Spleen (tissue), 11 donors: ENCODE results near the gene CD82. TPM values are rescaled to one million over a fixed set of nuclear protein-coding genes. Genes with fewer than 3 reads are reported as not detected.

ENCODE experiments used
- DNase-seq: peaks from one replicate; pipeline ENCODE4 v3.0.0-alpha.2; 2020
- H3K27ac ChIP-seq, 8 donors: fragments of 200-600 bp; sonication (generic) in 7 of 8; 1 replicate in 4 of 8; 2 replicates in 4 of 8; pipeline versions ENCODE4 v1.5.0 to v1.8.0; 2016 to 2021; ENCODE audit warnings: inconsistent platforms in 4 of 8, mild to moderate bottlenecking in 4 of 8, moderate library complexity in 1 of 8
- H3K27me3 ChIP-seq, 7 donors: fragments of 200-600 bp; sonication (generic) in 6 of 7; replicated peaks in 1 of 7; 1 replicate in 4 of 7; 2 replicates in 3 of 7; pipeline versions ENCODE4 v1.5.0 to v1.8.0; 2016 to 2021; ENCODE audit warnings: inconsistent platforms in 3 of 7, mild to moderate bottlenecking in 1 of 7
- H3K36me3 ChIP-seq, 6 donors: fragments of 200-600 bp; sonication (generic) in 5 of 6; 1 replicate in 4 of 6; 2 replicates in 2 of 6; pipeline versions ENCODE4 v1.5.0 to v1.8.0; 2016 to 2021; ENCODE audit warnings: inconsistent platforms in 2 of 6
- H3K4me1 ChIP-seq, 6 donors: fragments of 200-600 bp; sonication (generic) in 5 of 6; 1 replicate in 3 of 6; 2 replicates in 3 of 6; pipeline versions ENCODE4 v1.5.0 to v1.8.0; 2016 to 2021; ENCODE audit warnings: inconsistent platforms in 3 of 6
- H3K4me3 ChIP-seq, 8 donors: fragments of 200-600 bp; sonication (generic) in 7 of 8; 1 replicate in 4 of 8; 2 replicates in 4 of 8; pipeline versions ENCODE4 v1.5.0 to v1.8.0; 2016 to 2021; ENCODE audit warnings: inconsistent platforms in 4 of 8, mild to moderate bottlenecking in 4 of 8, moderate library complexity in 2 of 8
- H3K9me3 ChIP-seq, 8 donors: fragments of 200-600 bp; sonication (generic) in 7 of 8; 1 replicate in 4 of 8; 2 replicates in 4 of 8; pipeline versions ENCODE4 v1.5.0 to v1.8.0; 2016 to 2021; ENCODE audit warnings: inconsistent platforms in 4 of 8
- POLR2A ChIP-seq, 3 donors: fragments of 450-650 bp; IDR thresholded peaks; one replicate each; pipeline ENCODE4 v1.5.1; 2017; ENCODE audit warnings: antibody characterized with exemption in 3 of 3, mild to moderate bottlenecking in 1 of 3
- POLR2AphosphoS5 ChIP-seq, 3 donors: sonication (generic); formaldehyde crosslinking; IDR thresholded peaks; one replicate each; pipeline ENCODE4 v1.5.1; 2017; ENCODE audit warnings: antibody characterized with exemption in 3 of 3
- WGBS, 5 donors: extraction: QIAGEN DNeasy Blood & Tissue Kit in 3 of 5; methylation state at CpG; one replicate each; pipeline versions ENCODE4 v1.1.5 to v1.1.7; 2013 to 2018; 5-methylcytosine and 5-hydroxymethylcytosine counted together
- intact Hi-C: fragments of 100-400 bp; cut with DNase I; formaldehyde crosslinking; loops from one replicate; pipeline ENCODE4 v1.15.0; 2023; ENCODE audit warnings: low total_unique reads
- polyA plus RNA-seq, 3 donors: library from polyadenylated mRNA; stranded (reverse); fragments of 200-250 nt; gene quantifications; one replicate each; pipeline ENCODE4 v1.2.1, GENCODE V29; 2013
- total RNA-seq, 7 donors: library from RNA; depleted of rRNA in 3 of 7; stranded (reverse); fragments of >200 nt in 3 of 7; fragmentation: NEBNext Ultra II Directional in 4 of 7; extraction: Animal tissue kit (Norgen Biotek cat#: 25700) in 4 of 7; gene quantifications; one replicate each; pipeline versions ENCODE4 v1.1.0 to v1.2.1, GENCODE V29; 2016 to 2021
- TF ChIP-seq, protein P1 (sequence below), 11 experiments: fragments of 200-600 bp in 7 of 11; fragments of 450-650 bp in 4 of 11; sonication (generic) in 4 of 11; IDR thresholded peaks in 8 of 11; conservative IDR thresholded peaks in 3 of 11; 1 replicate in 7 of 11; 2 replicates in 4 of 11; pipeline versions ENCODE4 v1.4.0 to v1.8.0; 2016 to 2021; ENCODE audit warnings: antibody characterized with exemption in 11 of 11, inconsistent platforms in 4 of 11, mild to moderate bottlenecking in 1 of 11
- donor health status: healthy with polysubstance abuse.
- donor health status: DM: no; HTN: no; CAD: no; lungs with moderate emphysema.
- donor health status: DM: no; HTN: no; CAD: no.
- donor health status: Bipolar disorder and iron deficiency.
- donor health status: healthy.
- donor health status: DM: no; HTN: no; CAD: no.
- donor health status: DM: yes; HTN: yes; CAD: no.

Gene CD82
- total and polyA plus RNA-seq, 10 donors, result 27.8 to 174 (median 95.2) TPM

- H3K4me3 ChIP-seq, result peak overlapping the region in 1 of 8 donors; percentile 37
- H3K4me1 ChIP-seq, result peaks cover 41 to 89% (median 76%) of the 10 kb centered on the region in 6 donors
- H3K36me3 ChIP-seq, result peaks cover 0 to 78% (median 11%) of the 10 kb centered on the region in 6 donors
- intact Hi-C loops, result no loop called here
- no peaks in the 10 kb centered on the region for H3K27me3 ChIP-seq
- DNase-seq, result no peak
- H3K9me3 ChIP-seq, result no peaks in the 10 kb centered on the region
- peak overlapping the region in 7 of 8 donors; percentile 48 to 88 (median 73) for H3K27ac ChIP-seq
- TF ChIP-seq, protein P1, sequence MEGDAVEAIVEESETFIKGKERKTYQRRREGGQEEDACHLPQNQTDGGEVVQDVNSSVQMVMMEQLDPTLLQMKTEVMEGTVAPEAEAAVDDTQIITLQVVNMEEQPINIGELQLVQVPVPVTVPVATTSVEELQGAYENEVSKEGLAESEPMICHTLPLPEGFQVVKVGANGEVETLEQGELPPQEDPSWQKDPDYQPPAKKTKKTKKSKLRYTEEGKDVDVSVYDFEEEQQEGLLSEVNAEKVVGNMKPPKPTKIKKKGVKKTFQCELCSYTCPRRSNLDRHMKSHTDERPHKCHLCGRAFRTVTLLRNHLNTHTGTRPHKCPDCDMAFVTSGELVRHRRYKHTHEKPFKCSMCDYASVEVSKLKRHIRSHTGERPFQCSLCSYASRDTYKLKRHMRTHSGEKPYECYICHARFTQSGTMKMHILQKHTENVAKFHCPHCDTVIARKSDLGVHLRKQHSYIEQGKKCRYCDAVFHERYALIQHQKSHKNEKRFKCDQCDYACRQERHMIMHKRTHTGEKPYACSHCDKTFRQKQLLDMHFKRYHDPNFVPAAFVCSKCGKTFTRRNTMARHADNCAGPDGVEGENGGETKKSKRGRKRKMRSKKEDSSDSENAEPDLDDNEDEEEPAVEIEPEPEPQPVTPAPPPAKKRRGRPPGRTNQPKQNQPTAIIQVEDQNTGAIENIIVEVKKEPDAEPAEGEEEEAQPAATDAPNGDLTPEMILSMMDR (IDR thresholded peaks at IDR 0.05 in 8 of 11, conservative IDR thresholded peaks at IDR 0.05 in 3 of 11), result no peak
- no peak for TF ChIP-seq POLR2AphosphoS5 (IDR thresholded peaks at IDR 0.05)
- TF ChIP-seq POLR2A (IDR thresholded peaks at IDR 0.05), result no peak
- WGBS, 5 donors, result 75 to 84% (median 79%) methylated on average over 9 of the region's 9 CpGs
Observed at GRCh38 chr11:44610186-44610955, 44.9 kb downstream of the CD82 start.

DNA sequence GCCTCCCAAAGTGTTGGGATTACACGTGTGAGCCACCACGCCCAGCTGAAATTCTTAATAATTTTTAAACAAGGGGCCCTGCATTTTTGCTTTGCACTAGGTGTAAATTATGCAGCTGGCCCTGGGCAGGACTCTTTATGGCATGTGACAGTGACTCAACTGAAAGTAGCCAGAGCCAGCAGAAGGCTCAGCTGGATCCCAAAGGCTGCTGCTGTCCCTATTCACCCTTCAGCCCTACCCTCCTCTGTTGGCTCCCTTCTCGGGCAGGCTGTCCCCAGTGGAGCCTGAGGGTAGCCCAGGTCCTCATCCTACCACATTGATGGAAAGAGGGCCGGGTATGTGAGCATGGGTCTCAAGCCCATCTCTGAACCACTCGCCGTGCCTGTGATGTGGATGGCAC lies 45.6 kb downstream of the CD82 start:
- WGBS, 5 donors, result 41 to 95% (median 83%) methylated on average over 5 to 6 of the region's 6 CpGs
- DNase-seq, result no peak
- Histone ChIP-seq H3K27me3 (no peaks in the 10 kb centered on the region), H3K4me3 (no peak overlapping the region), H3K9me3 (no peaks in the 10 kb centered on the region), H3K36me3 (peaks cover 0 to 78% (median 11%) of the 10 kb centered on the region in 6 donors), H3K4me1 (peaks cover 41 to 87% (median 80%) of the 10 kb centered on the region in 6 donors), H3K27ac (peak overlapping the region in 7 of 8 donors; percentile 56 to 88 (median 73))
- TF ChIP-seq POLR2AphosphoS5 (IDR thresholded peaks at IDR 0.05) (no peak), POLR2A (IDR thresholded peaks at IDR 0.05) (no peak)
- TF ChIP-seq, protein P1 (IDR thresholded peaks at IDR 0.05 in 8 of 11, conservative IDR thresholded peaks at IDR 0.05 in 3 of 11), result no peak
- intact Hi-C loops, result no loop called here

GRCh38 chr11:44611687-44612434 lies 46.4 kb downstream of the CD82 start:
- Histone ChIP-seq H3K9me3 (no peaks in the 10 kb centered on the region), H3K4me3 (no peak overlapping the region), H3K27me3 (no peaks in the 10 kb centered on the region), H3K27ac (peak overlapping the region in 7 of 8 donors; percentile 56 to 88 (median 73)), H3K36me3 (peaks cover 0 to 78% (median 14%) of the 10 kb centered on the region in 6 donors), H3K4me1 (peaks cover 46 to 95% (median 87%) of the 10 kb centered on the region in 6 donors)
- DNase-seq, result peak; percentile 90
- intact Hi-C loops, result no loop called here
- TF ChIP-seq POLR2AphosphoS5 (IDR thresholded peaks at IDR 0.05), result peak in 2 of 3 donors; percentile 56 to 66
- no peak for TF ChIP-seq POLR2A (IDR thresholded peaks at IDR 0.05)
- TF ChIP-seq, protein P1 (IDR thresholded peaks at IDR 0.05 in 8 of 11, conservative IDR thresholded peaks at IDR 0.05 in 3 of 11), result no peak
- WGBS, 5 donors, result 29 to 38% (median 30%) methylated on average over 7 of the region's 7 CpGs

GRCh38 chr11:44613153-44613552 lies 47.7 kb downstream of the CD82 start:
- Histone ChIP-seq H3K9me3 (no peaks in the 10 kb centered on the region), H3K36me3 (peaks cover 0 to 78% (median 17%) of the 10 kb centered on the region in 6 donors), H3K27me3 (no peaks in the 10 kb centered on the region), H3K4me1 (peaks cover 43 to 89% (median 84%) of the 10 kb centered on the region in 6 donors), H3K27ac (peak overlapping the region in 6 of 8 donors; percentile 2 to 88 (median 75)), H3K4me3 (no peak overlapping the region)
- TF ChIP-seq, protein P1 (IDR thresholded peaks at IDR 0.05 in 8 of 11, conservative IDR thresholded peaks at IDR 0.05 in 3 of 11), result no peak
- TF ChIP-seq POLR2A (IDR thresholded peaks at IDR 0.05), result no peak
- 54 to 79% (median 76%) methylated on average over 3 to 6 of the region's 6 CpGs for WGBS, 5 donors
- DNase-seq, result no peak
- intact Hi-C loops, result no loop called here
